Activated CD4-positive, alpha-beta T cell treated with anti-CD3 and anti-CD28 coated beads for 48 hours (primary cell): ENCODE results near the gene EGFL7.
"Not testable (repeated sequence)": the region's sequence is repeated elsewhere in the genome, so short reads cannot be mapped to it uniquely, and the experiment has no call there.

Experiments
- DNase-seq: peaks from one replicate; pipeline ENCODE4 v3.0.0-alpha.2; 2020

The EGFL7 gene

GRCh38 chr9:136625101-136626065 lies 37.3 kb upstream of the EGFL7 start:
- no peak for DNase-seq

GRCh38 chr9:136626066-136626725 lies 36.5 kb upstream of the EGFL7 start:
- no peak for DNase-seq

- DNase-seq = no peak
Measured at GRCh38 chr9:136626740-136627642, 35.7 kb upstream of the EGFL7 start.

GRCh38 chr9:136627703-136628102 lies 35.0 kb upstream of the EGFL7 start:
- no peak for DNase-seq

GRCh38 chr9:136628268-136628667 lies 34.4 kb upstream of the EGFL7 start:
- no peak for DNase-seq

- DNase-seq = no peak
Measured at GRCh38 chr9:136629001-136629878, 33.5 kb upstream of the EGFL7 start.

GRCh38 chr9:136629879-136630661 lies 32.6 kb upstream of the EGFL7 start:
- DNase-seq = peak; percentile 80

- DNase-seq = no peak
Measured at GRCh38 chr9:136630662-136630992, 32.1 kb upstream of the EGFL7 start.

GRCh38 chr9:136631038-136632000 lies 31.4 kb upstream of the EGFL7 start:
- peak; percentile 84 for DNase-seq

GRCh38 chr9:136632072-136632471 lies 30.6 kb upstream of the EGFL7 start:
- not testable (repeated sequence) for DNase-seq

GRCh38 chr9:136632491-136633106 lies 30.1 kb upstream of the EGFL7 start:
- DNase-seq = not testable (repeated sequence)

GRCh38 chr9:136634904-136635303 lies 27.8 kb upstream of the EGFL7 start:
- DNase-seq = no peak

GRCh38 chr9:136640171-136641111 lies 22.3 kb upstream of the EGFL7 start:
- no peak for DNase-seq

GRCh38 chr9:136642439-136642921 lies 20.2 kb upstream of the EGFL7 start:
- no peak for DNase-seq

GRCh38 chr9:136643596-136644342 lies 18.9 kb upstream of the EGFL7 start:
- DNase-seq = no peak

- no peak for DNase-seq
Measured at GRCh38 chr9:136644343-136644592, 18.4 kb upstream of the EGFL7 start.

- DNase-seq = peak; percentile 87
Measured at GRCh38 chr9:136644593-136645351, 17.9 kb upstream of the EGFL7 start.
